Subcutaneous adipose tissue (tissue), 4 donors: ENCODE results near the gene ZDHHC1. TPM values are rescaled to one million over a fixed set of nuclear protein-coding genes. Genes with fewer than 3 reads are reported as not detected.

Experiments used
- CTCF ChIP-seq: fragments of 450-650 bp; IDR thresholded peaks from one replicate; pipeline ENCODE4 v1.5.1; 2016; ENCODE audit warnings: low read depth, mild to moderate bottlenecking, control low read depth, antibody characterized with exemption, moderate library complexity
- total RNA-seq, 4 donors: library from RNA; depleted of rRNA; stranded (reverse); fragments of >200 nt; gene quantifications; one replicate each; pipeline ENCODE4 v1.1.0, GENCODE V29; 2016

The ZDHHC1 gene
- 10 to 100 TPM in 3 of 4 donors, 1 to 10 TPM in 1; 8.6 to 13.0 (median 11.4) TPM for total RNA-seq

GRCh38 chr16:67415872-67416793 is at the start of gene ZDHHC1:
ZDHHC1 (minus strand) TSS chr16:67416477; CDS start chr16:67407775, 8,702 bp downstream.
- no peak for TF ChIP-seq CTCF

GRCh38 chr16:67464565-67464964 is 48.3 kb upstream of the ZDHHC1 start:
- no peak for TF ChIP-seq CTCF

GRCh38 chr16:67463691-67464090 is 47.4 kb upstream of the ZDHHC1 start:
- no peak for TF ChIP-seq CTCF

GRCh38 chr16:67463059-67463458 is 46.8 kb upstream of the ZDHHC1 start:
- no peak for TF ChIP-seq CTCF

- no peak for TF ChIP-seq CTCF
Observed at GRCh38 chr16:67462279-67462655, 46.0 kb upstream of the ZDHHC1 start.

- TF ChIP-seq CTCF = no peak
Observed at GRCh38 chr16:67461600-67462278, 45.5 kb upstream of the ZDHHC1 start.

GRCh38 chr16:67460961-67461360 is 44.7 kb upstream of the ZDHHC1 start:
- no peak for TF ChIP-seq CTCF
